Measurements from ENCODE around the gene CBLN3.
"Not testable (repeated sequence)": the region's sequence is repeated elsewhere in the genome, so short reads cannot be mapped to it uniquely, and the experiment has no call there.

Gene CBLN3

DNA sequence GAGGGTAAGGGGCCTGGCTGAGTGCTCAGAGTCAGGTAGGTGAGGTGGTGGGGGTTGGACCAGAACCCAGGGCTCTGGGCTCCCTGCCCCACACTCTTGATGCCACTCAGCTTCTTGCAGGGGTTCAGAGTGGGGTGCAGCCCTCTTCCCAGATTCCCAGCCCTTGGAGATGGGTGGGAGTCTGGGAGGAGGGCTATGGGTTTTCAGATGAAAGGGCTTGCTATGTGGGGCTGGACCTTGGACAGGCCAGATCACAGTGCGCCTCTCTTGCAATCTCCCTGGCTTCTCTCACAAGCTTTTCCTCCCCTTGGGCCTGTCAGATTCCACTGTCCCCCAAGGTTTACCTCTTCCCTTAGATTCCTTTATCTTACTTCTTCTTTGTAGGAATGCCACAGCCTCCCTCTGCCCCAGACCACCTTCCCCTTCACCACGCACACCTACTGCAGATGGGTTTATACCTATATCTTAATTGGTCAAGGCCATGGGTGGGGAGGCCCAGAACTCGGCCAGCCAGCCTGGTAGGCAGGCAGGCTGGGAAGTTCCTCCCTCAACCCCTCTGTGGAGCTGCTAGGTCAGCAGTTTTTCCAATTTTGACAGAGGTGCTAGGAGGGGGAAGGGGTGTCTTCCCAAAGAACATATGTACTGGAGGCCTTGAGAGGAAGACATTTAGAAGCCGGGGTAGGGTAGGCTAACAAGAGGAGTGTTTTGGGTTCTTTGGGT is 29.3 kb downstream of the CBLN3 start:
- no peak for DNase-seq

DNA sequence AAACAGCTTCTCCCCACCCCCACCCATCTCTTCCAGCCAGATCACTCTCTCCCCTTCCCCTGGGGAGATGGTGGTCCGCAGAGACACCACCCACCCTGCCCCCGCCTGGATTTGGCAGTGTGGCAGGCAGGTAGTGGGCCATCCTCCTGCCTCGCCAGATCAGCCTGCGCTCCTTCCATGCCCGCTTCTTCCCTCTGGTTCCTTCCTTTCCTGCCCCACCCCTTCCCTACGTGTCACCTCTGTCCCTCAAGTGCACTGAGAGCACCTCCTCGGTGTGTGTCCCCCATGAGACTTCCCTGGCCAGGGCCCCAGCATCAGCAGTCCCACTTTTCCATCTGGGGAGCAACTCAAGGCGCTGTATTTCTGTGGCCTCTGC is 30.0 kb downstream of the CBLN3 start:
- DNase-seq: peak; percentile 52

DNA sequence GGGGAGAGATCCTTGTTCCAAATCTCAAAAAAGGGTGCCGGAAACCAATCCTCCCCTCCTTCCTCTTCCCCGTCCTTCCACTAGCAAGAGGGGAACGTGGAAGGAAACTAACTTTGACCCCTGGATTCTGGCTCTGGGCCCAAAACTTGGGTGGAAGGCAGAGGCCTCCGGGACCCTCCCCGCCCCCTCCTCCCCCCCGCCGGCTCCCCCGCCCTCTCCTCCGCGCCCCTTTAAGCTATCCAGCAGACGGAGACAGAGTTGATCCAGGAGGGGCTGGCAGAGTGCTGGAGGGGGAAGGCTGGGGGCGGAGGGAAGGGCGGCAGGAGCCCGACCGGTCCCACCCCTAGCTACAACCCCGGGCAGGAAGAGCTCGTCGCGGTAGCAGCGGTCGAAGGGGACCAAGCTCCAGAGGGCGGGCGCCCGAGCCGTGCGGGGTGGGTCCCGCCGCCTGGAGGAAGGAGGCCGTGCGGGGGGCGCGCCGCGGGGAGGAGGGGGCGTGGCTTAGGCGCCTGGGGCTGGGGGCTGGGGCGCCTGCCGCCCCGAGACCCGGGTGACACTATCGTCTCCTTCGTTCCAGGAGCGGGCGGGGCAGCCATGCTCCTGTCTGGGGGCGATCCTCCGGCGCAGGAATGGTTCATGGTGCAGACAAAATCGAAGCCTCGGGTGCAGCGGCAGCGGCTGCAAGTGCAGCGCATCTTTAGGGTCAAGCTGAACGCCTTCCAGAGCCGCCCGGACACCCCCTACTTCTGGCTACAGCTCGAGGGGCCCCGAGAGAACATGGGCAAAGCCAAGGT is 30.6 kb downstream of the CBLN3 start, which contains the start of gene NYNRIN:
Gene NYNRIN (plus strand): TSS at position 351 of the 794 bp plus-strand sequence. CDS start 244 bp downstream, at position 595.
- peak; percentile 88 for DNase-seq

DNA sequence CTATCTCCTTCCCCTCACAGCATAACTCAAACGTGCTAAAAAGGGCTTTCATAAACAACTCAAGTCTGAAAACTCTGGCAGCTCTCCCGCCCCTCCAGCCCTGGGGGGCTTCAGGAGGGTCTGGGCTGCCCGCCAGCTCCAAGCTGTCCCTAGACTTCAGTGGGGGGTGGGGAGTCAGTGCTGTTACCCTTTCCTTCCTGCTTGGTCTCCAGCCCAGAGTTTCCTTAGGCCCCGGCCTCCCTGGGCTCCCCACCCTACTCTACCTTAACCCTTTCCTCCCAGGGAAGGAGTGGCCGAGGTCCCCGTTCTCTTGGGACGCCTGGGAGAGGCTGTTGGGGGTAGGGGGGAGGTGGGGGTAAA is 31.2 kb downstream of the CBLN3 start:
- DNase-seq: no peak

DNA sequence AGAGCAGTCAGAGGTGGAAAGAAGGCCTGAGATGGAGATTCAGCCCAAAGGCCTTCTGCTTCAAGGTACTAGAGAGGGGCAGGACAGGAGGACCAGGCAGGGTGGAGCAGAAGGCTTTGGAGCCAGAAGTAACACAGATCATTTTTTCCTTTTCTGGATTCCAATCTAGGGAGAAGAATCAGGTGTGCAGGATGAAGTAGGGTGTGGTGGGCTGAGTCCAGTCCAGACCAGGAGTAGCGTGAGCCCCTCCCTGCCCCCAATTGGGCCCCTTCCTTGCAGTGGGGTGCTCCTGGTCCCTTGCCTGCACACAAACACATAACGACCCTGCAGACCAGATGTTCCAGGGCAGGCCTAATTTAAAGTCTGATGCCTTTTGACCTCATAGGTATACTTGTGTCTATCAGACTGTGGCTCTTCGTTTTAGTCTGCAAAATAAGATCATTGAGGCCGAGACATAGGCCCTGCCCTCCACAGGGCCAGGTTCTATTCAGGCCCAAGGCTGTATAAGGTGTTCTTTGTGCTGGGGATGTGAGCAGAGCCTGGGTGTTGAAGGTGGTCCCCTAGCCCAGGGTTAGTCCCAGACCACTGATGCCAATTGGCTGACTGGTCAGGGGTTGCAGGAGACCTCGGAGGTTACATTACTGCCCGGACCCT is 31.7 kb downstream of the CBLN3 start:
- DNase-seq: no peak

DNA sequence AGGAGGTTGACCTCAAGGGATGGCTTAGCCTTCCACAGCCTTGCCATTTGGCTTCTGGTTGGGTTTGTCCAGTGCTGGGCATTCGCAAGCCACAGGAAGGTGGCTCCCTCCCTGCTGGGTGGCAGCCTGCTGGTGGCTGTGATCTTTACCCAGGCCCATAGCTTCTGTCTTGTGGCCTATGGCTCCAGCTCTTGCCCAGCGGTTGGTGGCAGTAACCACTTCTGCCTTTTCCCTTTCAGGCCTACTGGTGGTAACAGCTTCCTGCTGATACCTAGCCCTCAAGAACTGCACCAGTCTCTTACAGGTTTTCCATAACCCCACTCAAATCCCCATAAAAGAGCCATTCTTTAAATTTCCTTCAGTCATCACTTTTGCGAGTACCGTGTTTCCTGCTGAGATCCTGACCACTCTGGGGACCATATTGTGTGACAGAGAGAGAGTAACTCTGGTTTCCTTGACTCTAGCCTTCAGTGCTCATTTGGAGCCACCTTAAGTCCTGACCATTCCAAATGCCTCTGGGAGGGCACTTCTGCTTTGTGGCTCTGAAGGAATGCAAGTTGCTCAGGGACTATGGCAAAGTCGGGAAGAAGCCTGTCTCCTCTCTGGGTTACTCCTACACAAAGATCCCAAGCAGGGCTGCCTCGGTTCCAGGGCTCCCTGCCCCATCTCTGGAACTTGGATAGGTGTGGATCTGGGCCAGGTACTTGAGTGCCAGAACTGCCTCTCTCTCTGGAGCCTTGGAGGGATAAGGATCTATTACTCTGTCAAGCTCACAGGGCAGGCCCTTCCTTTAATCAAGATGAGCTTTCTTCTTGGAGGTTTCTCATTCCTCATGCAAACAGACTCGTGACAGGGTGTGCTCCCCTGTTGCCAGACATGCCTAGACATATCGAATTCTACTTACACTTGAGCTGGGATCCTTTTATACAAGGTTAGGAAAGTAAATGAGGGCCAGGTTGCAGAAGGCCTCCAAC is 33.6 kb downstream of the CBLN3 start:
- no peak for DNase-seq

DNA sequence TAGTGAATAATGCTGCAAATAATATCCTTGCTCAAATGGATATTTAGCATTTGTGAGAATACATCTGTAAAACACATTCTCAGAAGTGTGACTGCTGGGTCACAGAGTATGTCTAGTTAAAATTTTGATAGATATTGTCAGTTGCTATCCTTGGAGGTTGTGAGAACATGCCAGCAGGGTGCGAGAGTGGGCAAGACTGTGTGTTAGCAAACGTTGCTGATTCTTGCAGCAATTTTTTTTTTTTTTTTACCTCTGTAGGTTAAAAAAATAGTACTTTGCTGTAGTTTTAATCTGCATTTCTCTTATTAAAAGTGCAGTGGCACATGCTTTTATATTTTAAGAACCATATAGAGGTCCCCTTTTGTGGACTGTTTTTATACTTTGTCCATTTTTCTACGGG is 35.2 kb downstream of the CBLN3 start:
- DNase-seq: no peak

DNA sequence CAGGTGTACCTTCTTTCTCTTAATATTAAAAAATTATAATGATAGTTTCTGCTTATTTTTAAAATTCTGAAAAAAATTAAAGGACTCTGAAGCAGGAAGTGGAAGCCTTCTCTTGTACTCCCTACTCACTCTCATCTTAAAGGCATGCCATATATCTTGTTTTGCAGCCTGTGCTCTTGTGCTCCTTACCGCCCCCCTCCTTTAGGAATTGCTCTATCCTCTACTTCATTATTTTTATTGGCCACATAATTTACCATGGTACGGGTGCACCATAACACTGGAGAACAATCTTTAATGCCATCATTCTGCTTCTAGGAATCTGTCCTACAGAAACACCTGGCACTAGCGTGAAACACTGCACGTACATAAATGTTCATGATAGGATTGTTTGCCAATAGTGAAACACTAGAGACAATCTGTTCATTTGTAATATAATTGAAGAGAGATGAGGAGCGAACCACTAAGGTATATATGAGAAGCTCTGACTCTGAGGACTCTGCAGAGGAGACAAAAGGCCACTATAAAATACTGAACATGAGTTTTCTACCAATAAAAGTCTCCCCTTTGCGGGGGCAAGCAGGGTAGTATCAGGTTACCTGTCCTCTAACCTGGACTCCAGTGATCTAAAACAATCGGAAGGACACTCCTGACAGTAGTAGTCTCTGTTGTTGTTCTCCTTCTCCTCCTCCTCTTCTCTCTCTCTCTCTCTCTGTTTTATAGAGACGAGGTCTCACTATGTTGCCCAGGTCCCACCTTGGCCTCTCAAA is 37.0 kb downstream of the CBLN3 start:
- no peak for DNase-seq

DNA sequence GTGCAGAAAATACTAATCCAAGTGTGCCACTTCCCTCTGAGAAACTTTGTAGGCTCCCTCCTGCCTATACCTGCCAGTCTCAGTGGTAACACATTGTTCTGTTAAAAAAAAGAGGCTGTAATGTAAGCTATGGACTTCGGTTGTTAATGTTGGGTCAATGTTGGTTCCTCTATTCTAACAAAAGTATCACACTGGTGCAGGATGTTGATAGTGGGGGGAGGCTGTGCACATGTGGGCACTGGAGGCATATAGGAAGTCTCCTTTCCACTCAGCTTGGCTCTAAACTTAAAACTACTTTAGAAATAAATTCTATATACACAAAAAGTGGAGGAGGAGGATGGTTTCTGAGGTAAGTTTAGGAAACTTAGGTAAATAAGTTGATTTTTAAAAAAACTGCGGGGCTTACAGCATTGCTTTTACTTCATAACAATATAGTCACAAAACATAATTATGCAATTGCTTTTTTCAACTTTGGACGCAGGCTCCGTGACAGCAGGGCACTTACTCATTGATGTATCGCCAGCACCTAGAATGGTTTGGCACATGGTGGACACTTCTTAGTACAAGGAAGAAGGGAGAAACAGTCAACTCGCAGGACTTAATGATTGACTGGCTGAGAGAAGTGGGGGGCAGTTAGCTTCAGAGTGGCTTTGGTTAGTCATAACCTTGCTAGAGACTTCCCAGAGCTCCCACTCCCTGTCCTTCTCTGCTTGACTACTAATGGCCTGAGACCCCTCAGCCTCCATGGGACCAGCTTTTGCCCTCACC is 38.6 kb downstream of the CBLN3 start:
- DNase-seq: no peak

DNA sequence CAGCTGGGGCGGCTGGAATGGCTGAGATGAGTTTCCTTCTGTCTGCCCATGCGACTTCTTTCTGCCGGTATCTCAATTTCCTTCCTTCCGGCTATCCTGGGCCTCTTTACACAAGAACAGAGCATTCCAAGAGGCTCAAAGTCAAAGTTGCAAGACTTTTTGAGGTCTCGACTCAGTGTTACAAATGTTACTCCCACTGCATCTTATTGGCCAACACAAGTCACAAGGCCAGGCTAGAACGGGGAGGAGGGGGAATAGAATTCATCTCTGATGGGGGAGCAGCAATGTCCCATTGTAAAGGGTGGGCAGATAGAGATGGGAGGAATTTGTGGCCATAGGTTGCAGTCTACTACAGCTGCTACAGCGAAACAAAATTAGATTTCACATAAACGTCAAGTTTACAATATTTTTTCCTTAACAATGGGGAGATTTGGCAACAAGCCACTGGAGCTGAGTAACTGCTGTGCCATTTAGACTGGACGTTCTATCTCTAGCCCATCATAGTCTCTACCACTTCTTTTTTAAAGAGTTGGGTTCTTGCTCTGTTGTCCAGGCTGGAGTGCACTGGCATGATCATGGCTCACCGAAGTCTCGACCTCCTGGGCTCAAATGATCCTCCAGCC is 40.1 kb downstream of the CBLN3 start:
- no peak for DNase-seq

DNA sequence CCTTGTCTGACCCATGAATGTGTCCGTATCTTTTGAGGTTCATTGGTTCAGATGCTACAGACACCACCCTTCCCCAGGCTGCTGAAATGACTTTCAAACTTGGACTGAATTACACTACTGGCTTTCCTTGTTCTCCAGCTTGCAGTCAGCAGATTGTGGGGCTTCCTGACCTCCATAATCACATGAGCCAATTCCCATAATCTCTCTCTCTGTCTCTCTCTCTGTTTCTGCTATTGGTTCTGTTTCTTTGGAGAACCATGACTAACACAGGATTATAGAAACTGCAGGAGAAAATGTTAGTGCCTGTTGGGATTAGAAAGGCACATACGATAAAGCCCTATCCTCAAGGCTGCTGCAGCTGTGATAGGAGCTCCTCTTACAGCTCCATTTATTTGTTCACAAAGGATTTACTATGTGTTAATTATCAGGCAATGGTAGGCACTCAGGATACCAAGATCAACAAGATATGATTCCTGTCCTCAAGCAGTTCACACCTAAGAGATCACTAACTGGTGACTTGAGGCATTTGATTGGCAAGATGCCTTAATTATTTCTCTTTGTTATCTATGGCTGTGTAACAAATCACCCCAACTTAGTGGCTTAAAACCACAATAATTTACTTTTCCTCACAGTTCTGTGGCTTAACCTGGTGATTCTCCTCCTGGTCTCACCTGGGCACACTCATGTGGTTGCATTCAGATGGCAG is 40.8 kb downstream of the CBLN3 start:
- no peak for DNase-seq

DNA sequence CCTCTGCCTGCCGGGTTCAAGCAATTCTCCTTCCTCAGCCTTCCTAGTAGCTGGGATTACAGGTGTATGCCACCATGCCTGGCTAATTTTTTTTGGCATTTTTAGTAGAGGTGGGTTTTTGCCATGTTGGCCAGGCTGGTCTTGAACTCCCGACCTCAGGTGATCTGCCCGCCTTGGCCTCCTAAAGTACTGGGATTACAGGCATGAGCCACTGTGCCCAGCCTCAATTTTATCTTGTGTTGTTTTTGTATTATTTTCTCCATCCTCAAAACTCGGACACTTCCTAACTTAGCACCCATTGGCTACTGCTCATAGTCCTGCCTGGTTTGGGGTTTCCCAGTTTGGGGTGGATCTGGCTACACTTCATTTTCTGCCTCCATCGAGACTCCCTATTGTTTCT is 41.9 kb downstream of the CBLN3 start:
- not testable (repeated sequence) for DNase-seq

DNA sequence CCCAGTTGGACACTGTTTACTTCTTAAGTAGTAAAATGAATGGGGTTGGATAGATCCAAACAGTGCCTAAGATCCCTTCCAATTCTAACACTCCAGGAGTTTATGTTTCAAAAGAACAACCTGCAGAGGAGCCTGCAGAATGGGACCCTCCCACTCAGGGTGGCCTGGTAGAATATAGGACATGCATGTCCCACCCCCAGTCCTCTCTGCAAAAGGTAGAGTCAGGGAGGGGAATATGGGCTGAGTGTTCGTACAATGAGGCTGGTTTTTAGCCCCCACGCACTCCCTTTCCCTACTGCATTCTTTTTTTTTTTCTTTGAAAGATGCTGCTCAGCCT is 42.5 kb downstream of the CBLN3 start:
- no peak for DNase-seq

DNA sequence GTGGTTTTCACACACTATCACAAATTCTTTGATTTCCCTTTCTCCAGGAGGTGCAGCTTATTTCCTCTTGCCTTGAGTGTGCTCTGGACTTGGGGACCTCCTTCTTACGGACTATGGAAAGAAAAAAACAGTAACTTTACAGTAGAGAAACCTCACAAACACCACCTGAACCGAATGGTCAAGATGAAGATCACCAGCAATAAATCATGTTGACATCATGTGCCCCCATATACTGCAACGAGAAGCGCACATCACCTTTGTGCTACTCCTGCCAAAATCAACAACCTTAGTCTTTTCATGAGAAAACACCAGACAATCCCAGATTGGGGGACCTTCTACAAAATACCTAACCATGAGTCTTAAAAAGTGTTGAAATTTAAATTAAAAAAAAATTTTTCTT is 43.9 kb downstream of the CBLN3 start:
- DNase-seq: no peak

DNA sequence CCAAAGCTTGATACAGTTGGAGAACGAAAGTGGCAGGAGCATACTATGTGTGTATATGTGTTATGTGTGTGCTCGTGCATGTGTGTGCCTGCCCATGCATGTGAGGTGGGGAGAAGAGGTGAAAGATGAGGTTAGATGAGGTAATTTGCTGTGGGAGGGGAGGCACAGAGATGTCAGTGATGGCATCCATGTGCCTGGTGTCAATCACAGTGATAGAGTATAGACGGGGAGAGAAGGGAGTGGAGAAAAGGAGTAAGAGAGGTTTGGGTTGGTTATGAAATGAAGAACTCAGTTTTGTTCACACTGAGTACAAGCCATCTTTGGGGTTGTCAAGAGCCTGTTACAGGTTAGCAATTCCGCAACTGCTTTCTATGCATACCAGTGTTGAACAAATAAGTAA is 45.3 kb downstream of the CBLN3 start:
- no peak for DNase-seq

DNA sequence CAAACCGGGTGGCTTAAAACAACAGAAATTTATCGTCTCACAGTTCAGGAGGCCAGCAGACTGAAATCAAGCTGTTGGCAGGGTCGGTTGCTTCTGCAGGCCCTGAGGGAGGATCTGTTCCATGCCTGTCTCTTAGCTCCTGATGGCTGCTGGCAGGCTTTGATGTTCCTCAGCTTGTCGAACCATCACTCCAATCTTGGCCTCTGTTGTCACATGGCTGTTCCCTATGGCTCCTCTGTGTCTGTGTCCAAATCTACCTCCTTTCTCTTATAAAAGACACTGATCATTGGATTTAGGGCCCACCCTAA is 47.5 kb downstream of the CBLN3 start:
- DNase-seq: no peak

DNA sequence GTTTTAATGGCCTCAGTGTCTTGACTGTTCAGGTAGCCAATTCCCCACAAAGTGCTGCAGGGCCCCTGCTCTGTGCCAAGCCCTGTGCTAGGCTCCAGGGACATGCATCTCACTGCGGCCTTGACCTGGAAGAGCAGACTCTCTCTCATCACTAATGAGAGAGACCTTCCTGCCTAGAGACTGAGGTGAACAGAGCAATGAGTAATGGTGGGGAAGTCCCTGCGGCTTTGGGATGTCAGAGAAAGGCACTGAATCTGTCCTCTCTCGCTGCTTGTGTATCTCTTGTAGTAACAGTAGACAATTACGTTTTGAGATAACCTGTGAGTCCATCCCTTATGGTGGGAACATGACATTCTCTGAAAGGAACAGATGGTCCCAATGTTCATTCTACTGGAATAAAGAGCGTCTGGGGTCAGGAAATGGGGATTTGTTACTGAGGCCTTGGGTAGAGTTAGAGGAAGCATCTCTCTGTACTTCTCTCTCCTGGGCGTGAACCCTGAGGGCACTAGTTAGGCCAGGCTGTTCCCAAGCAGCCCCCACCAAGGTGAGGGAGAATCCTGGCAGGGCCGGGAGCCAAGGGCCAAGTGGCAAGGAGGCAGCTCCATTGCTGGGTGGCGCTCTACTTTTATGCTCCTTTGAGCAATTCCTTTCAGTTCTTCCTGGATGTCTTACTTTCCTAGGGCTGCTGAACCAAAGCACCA is 48.0 kb downstream of the CBLN3 start:
- peak; percentile 66 for DNase-seq

DNA sequence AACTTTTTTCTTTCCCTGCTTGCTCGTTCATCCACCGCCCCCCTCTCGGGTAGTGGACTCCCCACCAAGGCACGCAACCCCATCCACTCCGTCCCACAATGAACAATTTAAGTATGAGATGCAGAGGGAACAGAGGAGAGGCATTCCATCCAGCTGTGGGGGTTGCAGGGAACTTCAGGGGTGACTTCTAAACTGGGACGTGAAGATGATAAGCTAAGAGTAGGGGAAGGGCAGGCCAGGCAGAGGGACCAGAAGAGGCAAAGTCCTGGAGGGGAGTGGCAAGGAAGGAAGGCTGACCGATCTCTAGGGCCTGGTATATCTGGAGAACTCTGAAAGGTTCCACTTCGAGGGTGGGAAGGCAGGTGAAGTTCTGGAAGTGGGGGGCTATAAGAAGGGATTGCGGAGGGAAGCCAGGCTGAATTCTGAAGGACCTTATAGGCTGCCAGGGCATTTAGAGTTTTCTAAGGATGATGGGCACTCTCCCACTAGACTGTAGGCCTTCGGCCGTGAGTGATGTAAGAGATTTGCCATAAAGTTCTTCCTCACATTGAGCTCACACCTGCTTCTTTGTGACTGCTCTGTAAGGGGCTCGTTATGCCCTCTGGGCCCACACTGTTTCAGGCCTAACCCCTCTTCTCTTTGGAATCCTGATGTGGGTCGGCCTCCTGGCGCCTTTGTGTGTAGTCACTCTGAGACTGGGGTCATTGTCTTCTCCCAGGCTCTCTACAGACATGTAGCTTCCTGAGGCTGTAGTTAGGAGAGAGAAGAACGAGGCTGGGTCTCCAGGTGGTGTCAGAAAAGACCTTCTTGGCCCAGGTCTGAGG is 49.3 kb downstream of the CBLN3 start:
- DNase-seq: no peak

All from eye (tissue), 1 donor.